ENCODE measurements around the gene FOXO6. TPM values are rescaled to one million over a fixed set of nuclear protein-coding genes. Genes with fewer than 3 reads are reported as not detected.

Gene FOXO6
- total RNA-seq, 1 donor from 2014 or later, result not detected

DNA sequence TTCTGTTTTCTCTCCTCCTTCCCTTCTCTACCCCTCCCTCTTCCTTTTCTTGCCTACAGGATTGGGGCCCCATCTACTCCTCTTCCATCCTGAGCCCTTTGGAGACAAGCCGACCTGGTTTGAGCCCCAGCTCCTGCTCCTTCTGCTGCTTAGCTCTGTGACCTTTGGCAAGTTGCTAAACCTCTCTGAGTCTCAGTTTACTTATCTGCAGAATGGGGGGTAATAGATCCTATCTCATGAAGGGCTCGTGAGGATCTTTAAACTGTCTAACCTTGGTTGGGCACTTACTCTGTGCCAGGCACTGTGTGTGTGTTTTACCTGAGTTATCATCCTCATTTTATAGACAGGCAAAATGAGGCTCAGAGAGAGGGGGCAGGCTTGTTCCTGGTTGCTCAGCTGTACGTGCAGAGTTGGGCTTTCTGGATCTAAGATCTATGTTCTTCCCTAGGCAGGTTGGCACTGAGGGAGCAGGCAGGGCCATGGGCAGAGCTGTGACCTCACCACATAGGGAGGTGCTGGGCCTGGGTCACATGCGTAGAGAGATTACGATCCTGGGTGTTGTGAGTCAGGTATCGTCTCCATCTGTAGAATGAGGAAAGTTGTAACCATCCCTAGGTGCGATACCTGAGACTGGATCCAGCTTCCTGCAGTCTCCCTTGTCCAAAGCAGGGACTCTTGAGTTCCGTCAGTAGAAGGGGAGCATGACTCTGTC lies 58.5 kb downstream of the FOXO6 start:
- DNase-seq (ENCODE audit: low spot score), result no peak

DNA sequence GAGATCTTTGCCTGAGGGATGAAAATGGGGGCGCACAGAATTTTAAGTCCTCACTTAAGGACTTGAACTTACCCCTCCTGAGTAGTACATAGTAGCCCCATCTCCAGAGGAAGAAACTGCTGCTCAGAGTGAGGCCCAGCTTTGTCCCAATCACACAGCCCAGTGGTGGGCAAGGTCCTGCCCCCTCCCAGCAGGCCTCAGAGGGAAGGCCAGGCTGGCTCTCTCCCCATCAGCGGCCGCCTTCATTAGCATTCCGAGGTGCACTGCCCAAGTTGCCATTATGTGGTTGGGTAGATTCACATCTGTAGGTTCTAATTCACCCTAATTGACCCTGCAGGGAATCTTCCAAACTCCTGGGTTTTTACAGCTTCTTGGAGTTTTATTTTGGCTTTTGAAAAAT lies 59.1 kb downstream of the FOXO6 start:
- no peak for DNase-seq (ENCODE audit: low spot score)

DNA sequence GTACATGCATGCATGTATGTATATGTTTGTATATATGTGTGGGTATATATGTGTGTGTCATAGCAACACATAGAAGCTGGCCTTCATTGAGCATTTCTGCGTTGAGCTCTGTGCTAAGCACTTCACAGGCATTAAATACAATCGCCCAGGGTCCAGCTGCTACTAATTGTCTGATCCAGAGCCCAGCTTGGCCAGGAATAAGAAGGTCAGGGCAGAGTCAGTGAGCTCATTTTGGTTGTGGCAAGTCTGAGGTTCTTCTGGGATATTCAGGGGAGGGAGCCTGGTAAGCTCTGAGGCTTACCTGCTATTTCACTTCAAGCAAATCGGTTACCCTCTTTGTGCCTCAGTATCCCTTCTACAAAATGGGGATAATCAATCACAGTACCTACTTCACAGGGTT lies 59.6 kb downstream of the FOXO6 start:
- no peak for DNase-seq (ENCODE audit: low spot score)

DNA sequence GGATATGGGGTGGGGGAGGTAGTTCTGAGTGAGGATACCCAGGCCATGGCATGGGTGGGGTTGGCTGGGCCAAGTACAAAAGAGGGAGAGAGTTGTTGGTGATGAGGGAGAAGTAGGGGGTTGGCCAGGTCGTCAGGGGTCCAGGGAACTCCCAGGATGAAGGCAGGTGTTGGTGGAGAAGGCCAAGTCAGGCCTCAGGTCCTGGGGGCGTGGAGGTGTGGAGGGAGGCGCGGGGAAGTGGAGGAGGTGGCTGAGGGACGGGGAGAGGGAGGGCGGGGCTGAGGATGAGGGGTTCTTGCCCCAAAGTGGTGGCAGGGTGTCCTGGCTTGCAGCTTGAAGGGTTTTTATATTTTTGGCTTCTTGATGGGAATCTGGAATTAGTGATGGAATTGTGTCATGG lies 61.1 kb downstream of the FOXO6 start:
- no peak for DNase-seq (ENCODE audit: low spot score)

DNA sequence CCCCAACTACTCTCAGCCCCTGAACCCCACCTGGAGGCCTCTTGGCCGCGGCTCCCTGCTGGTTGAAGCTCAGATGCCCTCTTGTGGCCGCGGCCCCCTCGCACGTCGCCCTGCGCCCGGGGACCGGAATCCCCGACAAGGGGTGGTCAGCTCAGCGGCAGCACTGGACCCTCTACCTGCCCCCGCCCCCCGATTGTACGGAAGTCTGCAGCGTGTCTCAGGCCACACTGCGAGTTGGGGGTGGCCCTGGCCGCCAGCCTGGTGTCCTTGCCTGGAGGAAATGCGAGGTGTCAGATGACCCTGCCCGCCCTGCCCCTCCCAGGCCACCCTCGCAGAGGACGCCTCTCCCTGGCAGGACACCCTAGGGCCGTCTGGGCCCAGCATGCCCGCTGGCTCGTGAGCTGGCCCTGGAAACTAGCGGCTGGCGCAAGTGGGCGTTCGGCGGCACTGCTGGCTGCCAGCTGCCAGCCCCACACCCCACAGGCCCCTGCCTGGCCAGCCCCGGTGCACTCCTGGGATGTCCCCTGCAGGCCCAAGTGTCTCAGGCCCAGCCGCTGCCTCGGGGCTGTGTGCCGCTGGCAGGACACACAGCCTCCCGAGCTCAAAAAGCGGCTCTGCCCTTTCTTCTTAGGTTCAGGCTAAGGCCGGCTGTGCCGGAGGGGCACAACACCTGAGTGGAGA lies 62.4 kb downstream of the FOXO6 start:
- DNase-seq (ENCODE audit: low spot score), result no peak

DNA sequence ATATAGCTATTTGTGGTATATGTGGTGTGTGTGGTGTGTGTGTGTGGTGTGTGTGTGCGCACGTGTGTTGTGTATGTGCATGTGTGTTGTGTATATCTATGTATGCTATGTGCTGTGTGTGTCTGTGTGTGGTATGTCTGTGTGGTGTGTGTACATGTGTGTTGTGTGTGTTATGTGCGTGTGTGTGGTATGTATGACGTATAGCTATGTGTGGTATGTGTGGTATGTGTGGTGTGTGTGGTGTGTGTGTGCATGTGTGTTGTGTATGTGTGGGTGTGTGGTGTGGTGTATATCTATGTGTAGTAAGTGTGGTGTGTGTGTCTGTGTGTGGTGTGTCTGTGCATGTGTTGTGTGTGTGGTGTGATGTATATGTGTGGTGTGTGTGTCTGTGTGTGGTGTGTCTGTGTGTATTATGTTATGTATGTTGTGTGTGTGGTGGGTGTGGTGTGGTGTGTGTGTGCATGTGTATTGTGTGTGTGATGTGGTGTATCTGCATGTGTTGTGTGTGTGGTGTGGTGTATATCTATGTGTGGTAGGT lies 63.4 kb downstream of the FOXO6 start:
- no peak for DNase-seq (ENCODE audit: low spot score)

DNA sequence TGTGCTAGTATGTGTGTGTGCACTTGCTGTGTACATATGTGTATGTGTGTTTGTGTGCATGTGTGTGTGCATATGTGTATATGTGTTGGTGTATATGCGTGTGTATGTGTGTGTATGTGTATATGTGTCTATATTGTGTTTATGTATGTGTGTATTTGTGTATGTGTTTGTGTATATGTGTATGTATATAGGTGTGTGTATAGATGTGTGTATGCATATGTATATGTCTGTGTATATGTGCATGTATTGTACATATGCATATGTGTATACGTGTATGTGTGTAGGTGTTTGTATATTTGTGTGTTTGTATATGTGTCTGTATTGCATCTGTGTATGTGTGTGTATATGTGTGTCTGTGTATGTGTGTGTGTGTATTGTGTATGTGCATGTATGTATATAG lies 64.1 kb downstream of the FOXO6 start:
- DNase-seq (ENCODE audit: low spot score), result no peak

DNA sequence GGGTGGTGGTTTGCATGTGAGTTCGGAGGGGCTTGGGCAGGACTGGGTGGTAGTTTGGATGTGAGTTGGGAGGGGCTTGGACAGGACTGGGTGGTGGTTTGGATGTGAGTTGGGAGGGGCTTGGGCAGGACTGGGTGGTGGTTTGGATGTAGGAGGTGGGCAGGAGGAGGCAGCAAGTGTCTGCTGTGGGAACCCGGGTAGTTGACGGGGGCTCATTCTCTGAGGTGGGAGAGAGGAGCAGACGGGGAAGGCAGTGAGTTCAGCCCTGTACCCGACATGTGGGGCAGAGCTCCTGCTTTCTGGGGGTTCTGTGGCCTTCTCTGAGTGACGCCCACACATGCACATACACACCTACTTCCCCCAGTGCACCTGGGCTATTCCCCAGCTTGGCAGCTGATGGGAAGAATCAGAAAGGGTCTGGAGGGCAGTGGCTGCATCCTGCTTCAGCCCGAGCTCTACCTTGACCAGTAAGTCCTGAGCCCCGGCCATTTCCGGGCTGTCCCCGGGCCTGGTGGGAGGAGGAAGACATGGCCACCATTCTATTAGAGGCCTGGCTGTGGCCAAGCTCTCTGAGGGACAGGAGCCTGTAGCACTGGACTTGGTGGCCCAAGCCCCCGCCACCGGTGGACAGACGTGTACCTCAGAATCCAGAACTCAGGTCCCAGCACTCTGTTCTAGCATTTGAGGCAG lies 65.1 kb downstream of the FOXO6 start:
- DNase-seq (ENCODE audit: low spot score), result no peak

DNA sequence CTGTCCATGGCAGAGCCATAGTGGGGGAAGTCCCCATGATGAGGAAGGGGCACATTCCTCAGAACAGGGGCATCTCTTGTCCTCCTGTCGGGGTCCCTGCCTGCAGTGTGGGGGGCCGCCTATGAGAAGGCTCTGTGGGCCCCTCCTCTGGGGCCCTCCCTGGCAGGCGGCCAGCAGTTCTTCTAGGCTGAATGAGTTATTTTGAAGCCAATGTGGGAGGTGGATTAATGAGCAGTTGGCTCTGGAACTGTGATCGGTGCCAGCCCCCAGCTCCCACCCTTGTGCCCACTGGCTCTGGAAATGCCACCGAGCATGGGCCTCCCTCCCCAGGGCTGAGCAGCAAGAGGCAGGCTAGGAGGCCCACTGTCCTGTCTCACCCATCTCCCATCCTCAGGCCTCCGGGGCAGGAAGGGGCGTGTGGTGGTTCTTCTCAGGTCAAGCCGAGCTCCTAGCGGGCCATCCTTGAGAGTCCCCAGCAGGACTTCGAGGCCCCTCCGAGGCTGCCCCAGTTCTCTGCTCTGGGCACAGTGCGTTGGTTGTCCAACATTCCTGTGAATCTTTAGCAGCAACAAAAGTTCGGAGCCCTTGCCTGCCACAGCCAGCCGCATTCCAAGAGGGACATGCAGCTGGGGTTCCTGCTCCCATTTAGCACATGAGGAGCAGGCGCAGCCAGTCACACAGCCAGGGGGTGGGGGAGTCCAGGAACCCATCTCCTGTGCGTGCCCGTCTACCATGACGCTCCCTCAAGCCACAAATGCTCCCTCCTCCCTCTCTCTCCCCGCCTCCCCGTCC lies 66.1 kb downstream of the FOXO6 start:
- no peak for DNase-seq (ENCODE audit: low spot score)

DNA sequence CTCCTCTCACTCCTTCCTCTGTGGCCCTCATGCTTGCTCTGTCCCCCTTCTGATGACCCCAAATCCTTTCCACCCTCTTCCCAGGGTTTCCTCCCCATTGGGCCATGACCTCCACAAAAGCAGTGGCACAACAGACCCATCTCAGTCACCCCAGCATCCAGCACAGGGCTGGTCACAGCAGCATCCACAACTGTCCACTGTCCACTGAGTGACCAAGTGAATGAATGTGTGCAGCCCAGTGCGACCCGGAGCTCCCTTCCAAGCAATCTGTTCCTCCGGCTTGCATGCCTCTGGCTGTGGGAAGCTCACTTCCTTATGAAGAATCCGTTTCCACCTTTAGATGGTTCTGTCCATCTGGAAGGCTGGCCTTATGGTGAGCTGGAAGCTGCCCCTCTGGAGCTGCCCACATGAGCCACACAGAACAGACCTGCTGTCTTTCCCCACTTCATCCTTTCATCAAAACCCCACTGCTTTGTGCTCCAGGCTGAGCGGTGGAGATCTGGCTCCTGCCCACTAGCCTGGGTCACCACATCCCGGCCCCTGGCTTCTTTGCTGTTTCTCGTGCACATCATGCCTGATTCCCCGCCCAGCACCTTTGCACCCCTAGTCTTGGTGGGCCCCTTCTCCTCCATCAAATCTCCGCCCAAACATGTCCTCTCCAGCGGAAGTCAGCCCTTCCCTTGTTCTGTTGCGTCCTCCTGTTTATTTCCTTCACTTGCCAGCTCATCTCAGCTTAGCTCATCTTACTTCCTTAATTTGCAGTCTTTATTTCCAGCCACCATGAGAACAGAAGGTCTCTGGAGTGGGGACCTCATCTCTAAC lies 66.9 kb downstream of the FOXO6 start:
- no peak for DNase-seq (ENCODE audit: low spot score)

DNA sequence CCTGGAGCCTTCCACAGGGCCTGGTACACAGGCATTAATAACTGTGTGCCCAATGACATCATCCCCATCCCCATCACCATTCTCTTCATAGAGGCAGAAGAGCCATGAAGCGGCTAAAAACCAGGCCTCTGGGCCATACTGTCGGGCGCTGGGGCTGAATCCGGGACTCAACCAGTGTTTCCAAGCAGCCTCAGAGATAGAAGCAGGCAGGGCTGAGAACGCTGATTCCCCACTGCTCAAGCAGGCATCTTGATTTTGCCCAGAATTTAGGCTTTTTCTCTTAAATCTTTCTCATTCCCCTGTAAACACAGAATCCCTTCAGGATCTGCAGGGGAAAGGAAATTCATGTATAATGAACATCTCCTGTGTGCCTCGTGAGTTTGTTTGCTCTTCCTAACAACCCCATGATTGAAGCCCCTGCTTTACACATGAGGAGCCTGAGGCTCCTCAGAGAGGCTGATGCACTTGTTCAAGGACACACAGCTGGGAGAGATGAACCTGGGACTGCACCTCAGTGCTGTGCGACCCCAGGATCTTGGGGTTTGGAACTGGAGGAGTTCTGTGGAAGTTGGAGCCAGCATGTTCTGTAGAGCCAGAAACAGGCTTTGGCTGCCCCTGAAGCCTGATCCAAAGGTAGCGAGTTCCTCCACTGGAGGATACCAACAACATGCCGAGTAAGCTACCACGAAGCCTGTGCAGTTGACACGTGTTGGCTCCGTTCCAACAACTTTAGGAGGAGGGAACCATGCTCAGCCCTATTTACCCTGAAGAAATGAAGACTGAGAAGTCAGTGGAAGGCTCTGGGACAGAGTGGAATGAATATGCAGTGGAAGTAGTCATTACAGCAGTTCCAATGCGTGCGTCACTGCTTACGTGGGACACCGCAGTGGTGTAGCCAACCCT lies 67.8 kb downstream of the FOXO6 start:
- no peak for DNase-seq (ENCODE audit: low spot score)

DNA sequence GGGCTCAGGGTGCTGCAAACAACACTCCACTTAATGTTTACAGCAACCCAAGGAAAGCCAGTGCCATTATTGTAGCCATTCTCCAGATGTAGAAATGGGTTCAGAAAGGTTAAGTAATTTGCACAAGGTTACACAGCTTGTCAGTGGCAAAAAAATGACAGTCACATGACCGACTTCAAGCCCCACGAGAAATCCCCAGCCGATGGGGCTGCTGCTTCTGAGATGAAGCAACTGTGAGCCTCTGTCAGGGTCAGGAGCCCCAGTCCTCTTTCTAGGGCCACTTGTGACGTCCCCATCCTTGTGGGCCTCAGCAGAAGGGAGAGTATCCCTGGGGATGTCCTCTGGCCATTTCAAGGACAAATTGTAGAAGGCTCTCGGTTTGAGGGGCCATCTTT lies 68.4 kb downstream of the FOXO6 start:
- DNase-seq (ENCODE audit: low spot score), result no peak

DNA sequence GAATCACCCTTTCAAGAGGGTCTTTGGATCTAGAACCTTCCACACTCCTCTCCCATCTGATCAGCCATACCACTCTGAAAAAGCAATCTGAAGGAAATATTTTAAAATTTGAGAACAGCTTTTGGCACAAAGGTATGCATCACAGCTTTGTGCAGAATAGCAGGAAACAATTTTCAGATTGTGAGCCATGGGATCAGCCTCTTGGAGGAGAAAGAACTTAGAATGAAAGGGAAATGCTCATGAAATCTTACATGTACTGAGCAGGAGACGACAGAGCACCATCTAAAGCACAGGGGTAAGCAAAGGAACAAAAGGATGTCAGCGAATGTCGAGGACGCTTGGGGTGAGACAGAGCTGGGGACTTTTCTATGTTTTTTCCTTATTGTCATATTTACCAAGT lies 68.8 kb downstream of the FOXO6 start:
- DNase-seq (ENCODE audit: low spot score), result no peak

DNA sequence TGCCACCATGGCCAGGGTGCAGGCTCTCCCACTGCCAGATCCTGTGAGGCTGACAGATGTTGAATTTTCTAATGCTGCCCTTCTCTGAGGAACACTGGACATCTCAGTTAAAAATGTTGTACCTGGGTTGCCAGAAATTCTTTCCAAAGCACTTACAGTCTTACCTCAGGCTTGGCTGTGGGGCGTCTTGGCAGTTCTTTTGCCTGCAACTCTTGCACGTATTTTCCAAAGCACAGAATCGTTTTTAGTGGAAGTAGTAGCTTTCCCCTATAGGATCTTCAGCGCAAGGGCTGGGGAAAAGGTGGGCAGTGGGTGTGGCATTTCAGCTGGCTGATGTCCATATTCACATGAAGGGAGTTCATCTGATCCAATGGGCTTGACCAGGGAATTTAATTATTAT lies 69.3 kb downstream of the FOXO6 start:
- DNase-seq (ENCODE audit: low spot score), result no peak

DNA sequence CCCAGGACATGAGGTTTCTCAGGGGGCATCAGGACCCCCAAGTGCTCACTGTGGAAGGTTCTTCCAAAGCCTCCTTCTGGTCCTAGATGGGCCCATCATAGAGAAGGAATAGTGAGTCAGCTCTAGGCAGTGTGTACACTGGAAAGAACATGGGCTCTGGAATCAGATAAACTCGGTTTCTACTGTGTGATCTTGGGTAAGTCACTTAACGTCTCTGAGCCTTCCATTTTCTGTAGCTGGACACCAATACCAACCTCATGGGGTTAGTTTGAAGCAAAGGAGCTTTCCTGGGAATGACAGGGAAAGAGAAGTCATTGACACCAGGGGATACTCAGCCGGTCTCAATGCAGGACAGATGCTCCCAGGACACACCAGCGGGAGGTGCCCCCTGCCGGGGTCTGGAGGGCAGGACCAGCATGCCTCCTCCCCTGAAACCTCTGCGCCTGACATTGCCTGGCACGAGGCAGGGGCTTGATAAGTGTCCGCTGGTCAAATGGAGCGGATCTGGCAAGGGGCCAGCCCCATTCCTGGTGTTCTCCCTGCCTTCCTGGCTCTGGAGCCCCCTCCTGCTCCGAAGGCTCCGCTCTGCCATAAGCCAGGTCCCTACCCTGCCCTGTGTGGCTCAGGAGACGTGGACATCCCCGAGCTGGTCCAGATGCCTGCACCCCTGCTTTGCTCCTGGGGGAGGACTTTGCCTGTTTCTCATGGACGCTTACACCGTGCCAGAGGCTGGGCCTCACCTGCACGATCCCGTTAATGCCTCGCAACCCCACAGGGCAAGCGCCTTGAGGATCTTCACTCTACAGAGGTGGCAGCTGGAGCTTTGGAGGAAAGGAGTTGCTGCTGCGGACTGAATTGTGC lies 70.5 kb downstream of the FOXO6 start:
- DNase-seq (ENCODE audit: low spot score), result no peak
